MM.1S (cell line): Measurements from ENCODE around the gene LARGE1.

Experiments used
- EZH2 ChIP-seq: fragments of 300-600 bp; sonication (generic); optimal IDR thresholded peaks from 2 replicates; pipeline ENCODE3; 2017; ENCODE audit warnings: low read depth, mild to moderate bottlenecking, antibody characterized with exemption, low read length, mixed read lengths
- EZH2phosphoT487 ChIP-seq: fragments of 300-600 bp; sonication (generic); IDR thresholded peaks from 2 replicates; pipeline ENCODE4 v1.6.1; 2018; ENCODE audit warnings: antibody characterized with exemption, low read length
- TF ChIP-seq, protein P1 (sequence below): fragments of 300-600 bp; sonication (generic); IDR thresholded peaks from 2 replicates; pipeline ENCODE4 v1.5.1; 2016; ENCODE audit warnings: antibody characterized with exemption, low read length, mixed read lengths

- TF ChIP-seq, protein P1, sequence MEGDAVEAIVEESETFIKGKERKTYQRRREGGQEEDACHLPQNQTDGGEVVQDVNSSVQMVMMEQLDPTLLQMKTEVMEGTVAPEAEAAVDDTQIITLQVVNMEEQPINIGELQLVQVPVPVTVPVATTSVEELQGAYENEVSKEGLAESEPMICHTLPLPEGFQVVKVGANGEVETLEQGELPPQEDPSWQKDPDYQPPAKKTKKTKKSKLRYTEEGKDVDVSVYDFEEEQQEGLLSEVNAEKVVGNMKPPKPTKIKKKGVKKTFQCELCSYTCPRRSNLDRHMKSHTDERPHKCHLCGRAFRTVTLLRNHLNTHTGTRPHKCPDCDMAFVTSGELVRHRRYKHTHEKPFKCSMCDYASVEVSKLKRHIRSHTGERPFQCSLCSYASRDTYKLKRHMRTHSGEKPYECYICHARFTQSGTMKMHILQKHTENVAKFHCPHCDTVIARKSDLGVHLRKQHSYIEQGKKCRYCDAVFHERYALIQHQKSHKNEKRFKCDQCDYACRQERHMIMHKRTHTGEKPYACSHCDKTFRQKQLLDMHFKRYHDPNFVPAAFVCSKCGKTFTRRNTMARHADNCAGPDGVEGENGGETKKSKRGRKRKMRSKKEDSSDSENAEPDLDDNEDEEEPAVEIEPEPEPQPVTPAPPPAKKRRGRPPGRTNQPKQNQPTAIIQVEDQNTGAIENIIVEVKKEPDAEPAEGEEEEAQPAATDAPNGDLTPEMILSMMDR, result no peak
- TF ChIP-seq EZH2, result no peak
- no peak for TF ChIP-seq EZH2phosphoT487
These were observed 26.2 kb downstream of the LARGE1 start for GRCh38 chr22:33894036-33894435.
